Small intestine (tissue), 7 donors: ENCODE measurements around the gene GALNT17. TPM values are rescaled to one million over a fixed set of nuclear protein-coding genes. Genes with fewer than 3 reads are reported as not detected.

Source experiments
- DNase-seq, 2 donors: peaks; one replicate each; pipeline versions ENCODE4 v3.0.0 to v3.0.0-alpha.2; 2013
- FAIRE-seq: peaks from 2 replicates; lab custom pipeline; 2012; peaks lifted over from hg19 to GRCh38; lab: Jason Lieb, UNC
- H3K27ac ChIP-seq, 3 donors: one replicate each; pipeline ENCODE4 v1.5.1; 2013; ENCODE audit warnings: low read length in 2 of 3, mild to moderate bottlenecking in 2 of 3, control low read depth in 1 of 3, inconsistent platforms in 1 of 3, low read depth in 1 of 3, moderate library complexity in 1 of 3
- H3K27me3 ChIP-seq, 3 donors: one replicate each; pipeline ENCODE4 v1.6.1; 2013; ENCODE audit warnings: low read length in 3 of 3, inconsistent platforms in 1 of 3; ENCODE audit not compliant: control insufficient read depth in 3 of 3, insufficient read depth in 3 of 3
- H3K36me3 ChIP-seq, 3 donors: one replicate each; pipeline ENCODE4 v1.6.1; 2013; ENCODE audit warnings: low read length in 3 of 3, inconsistent platforms in 1 of 3, low read depth in 1 of 3, mild to moderate bottlenecking in 1 of 3, moderate library complexity in 1 of 3; ENCODE audit not compliant: control insufficient read depth in 3 of 3, insufficient read depth in 2 of 3
- H3K4me1 ChIP-seq, 3 donors: one replicate each; pipeline ENCODE4 v1.6.1; 2013; ENCODE audit warnings: low read length in 2 of 3, inconsistent platforms in 1 of 3, low read depth in 1 of 3, mild to moderate bottlenecking in 1 of 3, moderate library complexity in 1 of 3; ENCODE audit not compliant: control insufficient read depth in 3 of 3, insufficient read depth in 2 of 3
- H3K4me3 ChIP-seq, 3 donors: one replicate each; pipeline ENCODE4 v1.5.1; 2013; ENCODE audit warnings: low read length in 3 of 3, control low read depth in 1 of 3, inconsistent platforms in 1 of 3, low read depth in 1 of 3, mild to moderate bottlenecking in 1 of 3, moderate library complexity in 1 of 3
- H3K9me3 ChIP-seq, 2 donors: one replicate each; pipeline ENCODE4 v1.6.1; 2013; ENCODE audit warnings: low read depth in 1 of 2, low read length in 1 of 2; ENCODE audit not compliant: control insufficient read depth in 2 of 2, insufficient read depth in 1 of 2
- WGBS, 3 donors: extraction: QIAGEN DNeasy Blood & Tissue Kit; methylation state at CpG; one replicate each; pipeline ENCODE4 v1.1.7; 2013; 5-methylcytosine and 5-hydroxymethylcytosine counted together
- polyA plus RNA-seq, 4 donors: library from polyadenylated mRNA; stranded (reverse) in 3 of 4; unstranded in 1 of 4; fragments of 200-250 nt in 3 of 4; fragments of 120-200 nt in 1 of 4; gene quantifications; one replicate each; pipeline versions ENCODE4 v1.2.1 to v1.2.3, GENCODE V29; 2013
- donor health status: healthy with polysubstance abuse.
- donor health status: control.
- donor health status: control.
- donor health status: Bipolar disorder and iron deficiency.
- donor health status: healthy.

GALNT17 gene
- polyA plus RNA-seq, 4 donors, result 0.34 to 2.9 (median 0.54) TPM; not detected in 1

GRCh38 chr7:71131256-71132126, 453 bp upstream of the GALNT17 start:
- Histone ChIP-seq H3K27me3 (peaks cover 0 to 35% (median 5%) of the 10 kb centered on the region in 3 donors), H3K27ac (no peak overlapping the region), H3K4me3 (peak overlapping the region; percentile 23 to 32 (median 24)), H3K4me1 (no peaks in the 10 kb centered on the region), H3K36me3 (no peaks in the 10 kb centered on the region), H3K9me3 (no peaks in the 10 kb centered on the region)
- 1 to 12% (median 10%) methylated on average over 75 to 113 of the region's 113 CpGs for WGBS, 3 donors
- DNase-seq, result peak in 1 of 2 donors; percentile 53
- no peak for FAIRE-seq

GRCh38 chr7:71132377-71133231, 660 bp downstream of the GALNT17 start:
- Histone ChIP-seq H3K27me3 (peaks cover 0 to 35% (median 5%) of the 10 kb centered on the region in 3 donors), H3K4me3 (no peak overlapping the region), H3K9me3 (no peaks in the 10 kb centered on the region), H3K4me1 (no peaks in the 10 kb centered on the region), H3K27ac (no peak overlapping the region), H3K36me3 (no peaks in the 10 kb centered on the region)
- DNase-seq, result peak in 1 of 2 donors; percentile 31
- no peak for FAIRE-seq
- WGBS, 3 donors, result 4 to 17% (median 15%) methylated on average over 48 to 88 of the region's 88 CpGs

GRCh38 chr7:71133232-71133622, 1.3 kb downstream of the GALNT17 start:
- Histone ChIP-seq H3K4me3 (no peak overlapping the region), H3K27me3 (peaks cover 0 to 35% (median 5%) of the 10 kb centered on the region in 3 donors), H3K36me3 (no peaks in the 10 kb centered on the region), H3K27ac (no peak overlapping the region), H3K9me3 (no peaks in the 10 kb centered on the region), H3K4me1 (no peaks in the 10 kb centered on the region)
- FAIRE-seq (no peak), DNase-seq (no peak)
- WGBS, 3 donors, result 13 to 32% (median 20%) methylated on average over 17 of the region's 17 CpGs

GRCh38 chr7:71133856-71134255, 1.9 kb downstream of the GALNT17 start:
- H3K4me3 ChIP-seq, result no peak overlapping the region
- 78 to 81% (median 80%) methylated on average over 11 of the region's 11 CpGs for WGBS, 3 donors
- FAIRE-seq, result no peak

GRCh38 chr7:71135116-71135515, 3.2 kb downstream of the GALNT17 start:
- no peaks in the 10 kb centered on the region for H3K9me3 ChIP-seq
- no peak for FAIRE-seq
- DNase-seq, result no peak
- no peaks in the 10 kb centered on the region for H3K36me3 ChIP-seq
- H3K4me3 ChIP-seq, result no peak overlapping the region
- H3K4me1 ChIP-seq, result no peaks in the 10 kb centered on the region
- peaks cover 0 to 30% (median 5%) of the 10 kb centered on the region in 3 donors for H3K27me3 ChIP-seq
- WGBS, 3 donors, result 68 to 93% (median 83%) methylated on average over 4 of the region's 4 CpGs
- no peak overlapping the region for H3K27ac ChIP-seq

More at GRCh38 chr7:71133856-71134255, 1.9 kb downstream of the GALNT17 start:
- no peak for DNase-seq
- H3K27me3 ChIP-seq, result peaks cover 0 to 35% (median 5%) of the 10 kb centered on the region in 3 donors
- H3K36me3 ChIP-seq, result no peaks in the 10 kb centered on the region
- no peak overlapping the region for H3K27ac ChIP-seq
- no peaks in the 10 kb centered on the region for H3K4me1 ChIP-seq
- no peaks in the 10 kb centered on the region for H3K9me3 ChIP-seq

- Histone ChIP-seq H3K4me3 (no peak overlapping the region), H3K27me3 (peaks cover 0 to 25% (median 5%) of the 10 kb centered on the region in 3 donors), H3K4me1 (no peaks in the 10 kb centered on the region), H3K36me3 (no peaks in the 10 kb centered on the region), H3K27ac (no peak overlapping the region), H3K9me3 (no peaks in the 10 kb centered on the region)
- WGBS, 3 donors, result 49 to 61% (median 57%) methylated on average over 4 of the region's 4 CpGs
- DNase-seq (no peak), FAIRE-seq (no peak)
Observed at GRCh38 chr7:71135663-71136062, 3.7 kb downstream of the GALNT17 start.

GRCh38 chr7:71137479-71137878, 5.5 kb downstream of the GALNT17 start:
- FAIRE-seq (no peak), DNase-seq (no peak)
- Histone ChIP-seq H3K4me1 (no peaks in the 10 kb centered on the region), H3K27me3 (peaks cover 0 to 14% (median 4%) of the 10 kb centered on the region in 3 donors), H3K4me3 (no peak overlapping the region), H3K9me3 (no peaks in the 10 kb centered on the region), H3K36me3 (no peaks in the 10 kb centered on the region), H3K27ac (no peak overlapping the region)
- 91 to 93% (median 93%) methylated on average over 7 of the region's 7 CpGs for WGBS, 3 donors

GRCh38 chr7:71140264-71140663, 8.3 kb downstream of the GALNT17 start:
- H3K27me3 ChIP-seq, result no peaks in the 10 kb centered on the region
- H3K9me3 ChIP-seq, result no peaks in the 10 kb centered on the region
- no peak overlapping the region for H3K27ac ChIP-seq
- DNase-seq (no peak), FAIRE-seq (no peak)
- H3K4me3 ChIP-seq, result no peak overlapping the region
- 74 to 90% (median 89%) methylated on average over 4 of the region's 4 CpGs for WGBS, 3 donors
- no peaks in the 10 kb centered on the region for H3K36me3 ChIP-seq
- H3K4me1 ChIP-seq, result no peaks in the 10 kb centered on the region
